HepG2 (cell line): ENCODE data around the gene CCL22. TPM values are rescaled to one million over a fixed set of nuclear protein-coding genes. Genes with fewer than 3 reads are reported as not detected.

ENCODE experiments used
- GATA4 ChIP-seq: sonication (generic); IDR thresholded peaks from 2 replicates; pipeline ENCODE4 v1.6.1; 2016; ENCODE audit warnings: antibody characterized with exemption, low read depth, borderline replicate concordance
- HNRNPK ChIP-seq: fragments of 200-400 bp; formaldehyde crosslinking; IDR thresholded peaks from 2 replicates; pipeline ENCODE4 v1.6.1; 2018; ENCODE audit warnings: low read length, low read depth, moderate library complexity, mild to moderate bottlenecking; ENCODE audit not compliant: poor library complexity, severe bottlenecking
- IKZF1 ChIP-seq: fragments of 450-650 bp; IDR thresholded peaks from 2 replicates; pipeline ENCODE4 v1.7.1; 2016
- MXI1 ChIP-seq: IDR thresholded peaks from 3 replicates; pipeline ENCODE4 v1.6.1; 2012; ENCODE audit warnings: low read depth, low read length, inconsistent platforms, borderline replicate concordance
- NCOA1 ChIP-seq: sonication (generic); formaldehyde crosslinking; IDR thresholded peaks from 2 replicates; pipeline ENCODE4 v1.9.0; 2021; ENCODE audit warnings: missing genetic modification reagents
- NRL ChIP-seq: sonication (generic); formaldehyde crosslinking; IDR thresholded peaks from 2 replicates; pipeline ENCODE4 v1.5.0; 2020; ENCODE audit warnings: missing genetic modification reagents, mild to moderate bottlenecking, moderate library complexity, borderline replicate concordance
- PCBP2 ChIP-seq: fragments of 200-400 bp; formaldehyde crosslinking; optimal IDR thresholded peaks from 2 replicates; pipeline ENCODE3; 2018; ENCODE audit warnings: low read length, low read depth; ENCODE audit not compliant: poor library complexity, severe bottlenecking
- PLRG1 ChIP-seq: fragments of 450-650 bp; conservative IDR thresholded peaks from 2 replicates; pipeline ENCODE4 v1.6.1; 2016
- SOX6 ChIP-seq, 2 experiments: fragments of 450-650 bp in 1 of 2; sonication (generic) in 1 of 2; formaldehyde crosslinking in 1 of 2; IDR thresholded peaks; 2 replicates each; pipeline versions ENCODE4 v1.4.0 to v1.6.1; 2017 to 2020; ENCODE audit warnings: antibody characterized with exemption in 1 of 2, mild to moderate bottlenecking in 1 of 2, missing genetic modification reagents in 1 of 2
- TRIM22 ChIP-seq: fragments of 450-650 bp; IDR thresholded peaks from 2 replicates; pipeline ENCODE4 v1.6.1; 2017
- ZBTB43 ChIP-seq: sonication (generic); formaldehyde crosslinking; conservative IDR thresholded peaks from 2 replicates; pipeline ENCODE4 v1.4.0; 2020; ENCODE audit warnings: missing genetic modification reagents
- ZMYM2 ChIP-seq: sonication (generic); formaldehyde crosslinking; IDR thresholded peaks from 2 replicates; pipeline ENCODE4 v1.8.0; 2022; ENCODE audit warnings: mild to moderate bottlenecking, missing genetic modification reagents
- ZNF790 ChIP-seq: sonication (generic); formaldehyde crosslinking; IDR thresholded peaks from 2 replicates; pipeline ENCODE4 v1.8.0; 2022; ENCODE audit warnings: missing genetic modification reagents, mild to moderate bottlenecking, borderline replicate concordance
- polyA plus RNA-seq, 8 experiments: library from polyadenylated mRNA; depleted of rRNA in 3 of 8; stranded (reverse) in 7 of 8; unstranded in 1 of 8; fragments of >200 nt; fragmentation: Illumina TruSeq in 4 of 8; extraction: Trizol in 4 of 8; gene quantifications; 2 replicates each; pipeline versions ENCODE4 v1.2.1 to v1.2.3, GENCODE V29; 2011 to 2016; ENCODE audit warnings: low read depth in 4 of 8, missing spikeins in 1 of 8, mixed read lengths in 1 of 8; ENCODE audit not compliant: insufficient read depth in 1 of 8
- total RNA-seq, 5 experiments: library from RNA; depleted of rRNA; stranded (reverse); fragments of >200 nt; fragmentation: Illumina TruSeq; extraction: Trizol; gene quantifications; 2 replicates each; pipeline ENCODE4 v1.2.3, GENCODE V29; 2016; ENCODE audit warnings: low read depth in 1 of 5

The CCL22 gene
- total and polyA plus RNA-seq, 2 of the 13 experiments (the other 11 are each of a cell fraction or from before 2014, with no cell fraction given), result not detected

GRCh38 chr16:57349212-57350031 lies 9.2 kb upstream of the CCL22 start (continued):
- TF ChIP-seq HNRNPK, result peak; percentile 79
- TF ChIP-seq PLRG1, result 0 out of 2 replicates have a peak, but pooled peaks have one; percentile 51
- no peak for TF ChIP-seq ZBTB43
- TF ChIP-seq SOX6 (IDR thresholded peaks at IDR 0.05), result 0 out of 2 replicates have a peak, but pooled peaks have one; percentile 71
- TF ChIP-seq SOX6 (CRISPR knock-in tag; IDR thresholded peaks at IDR 0.05), result no peak
- no peak for TF ChIP-seq NCOA1
- TF ChIP-seq TRIM22, result 0 out of 2 replicates have a peak, but pooled peaks have one; percentile 61
- no peak for TF ChIP-seq ZMYM2 (CRISPR knock-in tag)
- TF ChIP-seq NRL (CRISPR knock-in tag), result no peak
- TF ChIP-seq IKZF1, result peak; percentile 67; the same call in 1 of the 2 replicates
- no peak for TF ChIP-seq ZNF790 (CRISPR knock-in tag)
- TF ChIP-seq MXI1, result no peak
- TF ChIP-seq GATA4, result no peak
- peak; percentile 91 for TF ChIP-seq PCBP2
